Breast epithelium (tissue), 4 donors: ENCODE results near the gene MCF2L2. TPM values are rescaled to one million over a fixed set of nuclear protein-coding genes. Genes with fewer than 3 reads are reported as not detected.

Experiments used
- DNase-seq, 2 donors: peaks; one replicate each; pipeline ENCODE4 v3.0.0-alpha.2; 2019; ENCODE audit warnings: low spot score in 2 of 2
- H3K27ac ChIP-seq, 2 donors: fragments of 200-600 bp; sonication (generic) in 1 of 2; one replicate each; pipeline ENCODE4 v1.5.1; 2016 to 2019; ENCODE audit warnings: mild to moderate bottlenecking in 1 of 2
- H3K27me3 ChIP-seq, 2 donors: fragments of 200-600 bp; sonication (generic) in 1 of 2; one replicate each; pipeline versions ENCODE4 v1.5.1 to v1.6.0; 2017 to 2019; ENCODE audit warnings: control low read depth in 1 of 2, mild to moderate bottlenecking in 1 of 2
- H3K36me3 ChIP-seq: fragments of 200-600 bp; one replicate; pipeline ENCODE4 v1.5.1; 2019
- H3K4me1 ChIP-seq, 2 donors: fragments of 200-600 bp; sonication (generic); one replicate each; pipeline ENCODE4 v1.5.1; 2016 to 2019; ENCODE audit warnings: control low read depth in 1 of 2
- H3K4me3 ChIP-seq, 3 donors: fragments of 200-600 bp; sonication (generic); 1 replicate in 2 of 3; 2 replicates in 1 of 3; pipeline ENCODE4 v1.5.1; 2016 to 2019; ENCODE audit warnings: mild to moderate bottlenecking in 3 of 3, moderate library complexity in 2 of 3
- H3K9me3 ChIP-seq, 2 donors: fragments of 200-600 bp; sonication (generic) in 1 of 2; one replicate each; pipeline ENCODE4 v1.5.1; 2016 to 2019; ENCODE audit warnings: control low read depth in 1 of 2
- POLR2A ChIP-seq: fragments of 450-650 bp; IDR thresholded peaks from one replicate; pipeline ENCODE4 v1.6.1; 2016; ENCODE audit warnings: antibody characterized with exemption, mild to moderate bottlenecking, moderate library complexity
- POLR2AphosphoS5 ChIP-seq, 3 donors: sonication (generic); formaldehyde crosslinking; IDR thresholded peaks; one replicate each; pipeline ENCODE4 v1.6.1; 2017; ENCODE audit warnings: antibody characterized with exemption in 3 of 3
- intact Hi-C: fragments of 100-400 bp; cut with DNase I; formaldehyde crosslinking; loops from one replicate; pipeline ENCODE4 v1.15.1; 2023; ENCODE audit warnings: low total_unique reads
- total RNA-seq, 3 donors: library from RNA; depleted of rRNA; stranded (reverse); fragments of >200 nt; gene quantifications; one replicate each; pipeline ENCODE4 v1.1.0, GENCODE V29; 2016
- TF ChIP-seq, protein P1 (sequence below), 3 donors: fragments of 450-650 bp; IDR thresholded peaks; one replicate each; pipeline ENCODE4 v1.5.1; 2016 to 2017; ENCODE audit warnings: antibody characterized with exemption in 3 of 3, mild to moderate bottlenecking in 3 of 3, moderate library complexity in 3 of 3

The MCF2L2 gene
- total RNA-seq, 3 donors from 2014 or later, result 0.64 to 1.5 (median 1.3) TPM

DNA sequence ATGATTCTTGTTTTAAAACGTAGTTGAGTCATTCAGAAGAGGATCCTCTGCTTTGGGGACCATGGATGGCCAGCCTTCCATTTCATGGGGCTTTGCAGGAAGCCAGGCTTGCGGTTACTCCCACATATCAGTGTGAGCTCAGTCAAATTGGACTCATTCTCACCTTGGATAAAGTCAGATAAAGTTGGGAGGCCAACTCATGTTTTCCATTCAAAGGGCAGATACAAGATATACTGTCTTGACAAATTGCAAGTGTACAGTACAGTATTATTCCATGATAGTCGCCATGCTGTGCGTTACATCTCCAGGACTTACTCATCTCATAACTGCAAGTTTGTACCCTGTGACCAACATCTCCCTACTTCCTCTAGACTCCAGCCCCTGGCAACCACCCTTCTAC, 200.8 kb downstream of the MCF2L2 start:
- Histone ChIP-seq H3K4me1 (no peaks in the 10 kb centered on the region), H3K4me3 (no peak overlapping the region), H3K27ac (no peak overlapping the region), H3K27me3 (no peaks in the 10 kb centered on the region), H3K9me3 (no peaks in the 10 kb centered on the region), H3K36me3 (no peaks in the 10 kb centered on the region)
- no peak for DNase-seq
- intact Hi-C loops, result no loop called here
- TF ChIP-seq POLR2AphosphoS5 (IDR thresholded peaks at IDR 0.05) (no peak), POLR2A (no peak)
- TF ChIP-seq, protein P1, sequence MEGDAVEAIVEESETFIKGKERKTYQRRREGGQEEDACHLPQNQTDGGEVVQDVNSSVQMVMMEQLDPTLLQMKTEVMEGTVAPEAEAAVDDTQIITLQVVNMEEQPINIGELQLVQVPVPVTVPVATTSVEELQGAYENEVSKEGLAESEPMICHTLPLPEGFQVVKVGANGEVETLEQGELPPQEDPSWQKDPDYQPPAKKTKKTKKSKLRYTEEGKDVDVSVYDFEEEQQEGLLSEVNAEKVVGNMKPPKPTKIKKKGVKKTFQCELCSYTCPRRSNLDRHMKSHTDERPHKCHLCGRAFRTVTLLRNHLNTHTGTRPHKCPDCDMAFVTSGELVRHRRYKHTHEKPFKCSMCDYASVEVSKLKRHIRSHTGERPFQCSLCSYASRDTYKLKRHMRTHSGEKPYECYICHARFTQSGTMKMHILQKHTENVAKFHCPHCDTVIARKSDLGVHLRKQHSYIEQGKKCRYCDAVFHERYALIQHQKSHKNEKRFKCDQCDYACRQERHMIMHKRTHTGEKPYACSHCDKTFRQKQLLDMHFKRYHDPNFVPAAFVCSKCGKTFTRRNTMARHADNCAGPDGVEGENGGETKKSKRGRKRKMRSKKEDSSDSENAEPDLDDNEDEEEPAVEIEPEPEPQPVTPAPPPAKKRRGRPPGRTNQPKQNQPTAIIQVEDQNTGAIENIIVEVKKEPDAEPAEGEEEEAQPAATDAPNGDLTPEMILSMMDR (IDR thresholded peaks at IDR 0.05), result no peak

- Histone ChIP-seq H3K4me1 (no peaks in the 10 kb centered on the region), H3K27me3 (no peaks in the 10 kb centered on the region), H3K27ac (no peak overlapping the region), H3K9me3 (no peaks in the 10 kb centered on the region), H3K36me3 (no peaks in the 10 kb centered on the region), H3K4me3 (no peak overlapping the region)
- TF ChIP-seq POLR2AphosphoS5 (IDR thresholded peaks at IDR 0.05), result no peak
- TF ChIP-seq, protein P1 (IDR thresholded peaks at IDR 0.05), result no peak
- no peak for TF ChIP-seq POLR2A
- intact Hi-C loops, result no loop called here
- DNase-seq, result no peak
Measured at GRCh38 chr3:183226333-183226890, 202.0 kb downstream of the MCF2L2 start.

DNA sequence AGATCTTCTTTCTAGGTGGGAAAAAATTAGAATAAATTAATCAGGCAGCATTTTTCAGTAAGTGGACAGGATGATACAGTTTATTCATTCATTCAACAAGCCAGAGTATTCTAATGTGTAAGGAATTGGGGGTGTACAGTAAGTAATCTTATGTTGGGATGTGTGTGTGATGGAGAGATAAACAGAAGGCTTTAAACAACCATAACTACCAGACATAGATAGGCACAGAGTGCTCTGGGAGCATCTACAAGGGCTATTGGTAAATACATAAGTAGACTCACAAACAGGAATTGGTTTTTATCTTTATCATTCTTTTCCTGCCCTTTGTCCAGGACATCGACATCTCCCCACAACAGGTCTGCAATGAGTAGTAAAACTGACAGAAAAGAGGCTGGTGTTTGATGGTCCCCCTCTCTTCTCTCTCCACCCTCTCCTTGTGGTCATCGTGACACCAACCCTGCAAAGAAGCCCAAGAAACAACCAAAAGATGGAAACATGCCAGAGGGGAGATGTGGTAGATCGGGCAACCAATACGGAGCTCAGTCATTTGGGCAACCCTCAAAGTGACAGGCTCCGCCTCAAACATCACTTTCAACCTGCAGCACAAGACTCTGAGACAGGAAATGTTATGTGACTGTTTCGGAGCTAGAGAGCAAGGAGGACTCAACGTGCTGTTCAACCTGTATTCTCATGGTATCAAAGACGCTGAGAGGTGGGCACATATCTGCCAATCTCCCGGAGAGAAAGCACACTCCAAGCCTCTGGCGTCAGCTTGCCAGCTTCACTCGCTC, 204.0 kb downstream of the MCF2L2 start:
- Histone ChIP-seq H3K27me3 (no peaks in the 10 kb centered on the region), H3K4me3 (no peak overlapping the region), H3K27ac (no peak overlapping the region), H3K4me1 (no peaks in the 10 kb centered on the region), H3K9me3 (no peaks in the 10 kb centered on the region), H3K36me3 (no peaks in the 10 kb centered on the region)
- intact Hi-C loops, result no loop called here
- DNase-seq, result no peak
- TF ChIP-seq, protein P1 (IDR thresholded peaks at IDR 0.05), result no peak
- TF ChIP-seq POLR2AphosphoS5 (IDR thresholded peaks at IDR 0.05), result no peak
- TF ChIP-seq POLR2A, result no peak

GRCh38 chr3:183222631-183223235, 205.7 kb downstream of the MCF2L2 start:
- Histone ChIP-seq H3K36me3 (no peaks in the 10 kb centered on the region), H3K9me3 (no peaks in the 10 kb centered on the region), H3K27ac (no peak overlapping the region), H3K4me1 (no peaks in the 10 kb centered on the region), H3K27me3 (no peaks in the 10 kb centered on the region), H3K4me3 (no peak overlapping the region)
- TF ChIP-seq, protein P1 (IDR thresholded peaks at IDR 0.05), result no peak
- TF ChIP-seq POLR2A, result no peak
- TF ChIP-seq POLR2AphosphoS5 (IDR thresholded peaks at IDR 0.05), result no peak
- DNase-seq, result no peak
- intact Hi-C loops, result no loop called here

- DNase-seq, result no peak
- no peak overlapping the region for H3K27ac ChIP-seq
- no peak overlapping the region for H3K4me3 ChIP-seq
- TF ChIP-seq POLR2AphosphoS5 (IDR thresholded peaks at IDR 0.05) (no peak), POLR2A (no peak)
- TF ChIP-seq, protein P1 (IDR thresholded peaks at IDR 0.05), result no peak
- intact Hi-C loops, result no loop called here
- H3K36me3 ChIP-seq, result no peaks in the 10 kb centered on the region
- H3K4me1 ChIP-seq, result no peaks in the 10 kb centered on the region
- H3K9me3 ChIP-seq, result no peaks in the 10 kb centered on the region
- no peaks in the 10 kb centered on the region for H3K27me3 ChIP-seq
Measured at GRCh38 chr3:183220828-183221227, 207.6 kb downstream of the MCF2L2 start.
